ENCODE measurements around the gene CEP97. TPM values are rescaled to one million over a fixed set of nuclear protein-coding genes. Genes with fewer than 3 reads are reported as not detected.

CEP97 gene
- polyA plus RNA-seq, 5 donors, result 10.3 to 22.6 (median 18.8) TPM

DNA sequence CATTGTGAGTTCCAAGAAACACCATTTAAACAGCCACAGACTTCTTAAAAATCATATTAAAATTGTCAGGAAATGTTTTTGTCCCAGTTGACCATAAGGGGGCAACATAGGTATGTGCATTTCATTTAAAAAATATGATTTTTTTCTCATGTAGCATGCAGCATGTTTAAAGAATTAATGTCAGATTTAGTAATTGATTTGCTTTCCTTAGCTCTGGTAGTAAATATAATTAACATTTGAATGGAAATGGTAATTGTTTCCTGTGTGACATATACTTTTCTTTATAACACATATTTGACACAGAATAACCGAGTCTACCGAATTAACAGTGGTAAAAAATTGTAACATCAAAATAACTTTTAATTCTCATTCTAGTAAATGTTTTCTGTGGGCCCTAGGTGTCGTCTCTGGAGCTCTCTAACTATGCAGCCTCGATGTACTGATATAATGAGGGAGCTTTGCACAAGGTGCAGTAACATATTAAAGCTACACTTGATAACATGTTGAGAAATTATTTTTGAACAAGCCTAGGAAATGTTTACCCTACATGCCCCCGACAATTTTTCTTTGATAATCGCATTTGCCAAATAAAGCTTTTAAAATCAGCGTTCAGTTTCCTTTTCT is 89.5 kb downstream of the CEP97 start:
- DNase-seq, result no peak

DNA sequence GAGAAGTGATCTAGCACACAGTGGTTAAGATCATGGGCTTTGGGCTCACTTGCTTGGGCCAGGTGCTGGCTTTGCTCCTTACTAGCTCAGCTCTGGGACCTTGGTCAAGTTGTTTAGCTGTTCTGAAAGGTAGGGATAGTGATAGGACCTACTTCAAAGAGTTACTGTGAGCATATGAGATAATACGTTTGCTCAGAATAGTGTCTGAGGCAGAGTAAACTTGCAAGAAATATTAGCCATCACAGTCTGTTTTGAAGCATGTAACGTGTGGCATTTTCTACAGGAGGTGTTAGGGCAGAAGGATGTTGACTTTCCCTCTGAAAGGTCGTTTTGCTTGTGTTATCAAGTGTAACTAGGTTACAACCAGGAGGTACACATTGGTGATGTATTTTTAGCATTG is 90.4 kb downstream of the CEP97 start:
- DNase-seq, result no peak

DNA sequence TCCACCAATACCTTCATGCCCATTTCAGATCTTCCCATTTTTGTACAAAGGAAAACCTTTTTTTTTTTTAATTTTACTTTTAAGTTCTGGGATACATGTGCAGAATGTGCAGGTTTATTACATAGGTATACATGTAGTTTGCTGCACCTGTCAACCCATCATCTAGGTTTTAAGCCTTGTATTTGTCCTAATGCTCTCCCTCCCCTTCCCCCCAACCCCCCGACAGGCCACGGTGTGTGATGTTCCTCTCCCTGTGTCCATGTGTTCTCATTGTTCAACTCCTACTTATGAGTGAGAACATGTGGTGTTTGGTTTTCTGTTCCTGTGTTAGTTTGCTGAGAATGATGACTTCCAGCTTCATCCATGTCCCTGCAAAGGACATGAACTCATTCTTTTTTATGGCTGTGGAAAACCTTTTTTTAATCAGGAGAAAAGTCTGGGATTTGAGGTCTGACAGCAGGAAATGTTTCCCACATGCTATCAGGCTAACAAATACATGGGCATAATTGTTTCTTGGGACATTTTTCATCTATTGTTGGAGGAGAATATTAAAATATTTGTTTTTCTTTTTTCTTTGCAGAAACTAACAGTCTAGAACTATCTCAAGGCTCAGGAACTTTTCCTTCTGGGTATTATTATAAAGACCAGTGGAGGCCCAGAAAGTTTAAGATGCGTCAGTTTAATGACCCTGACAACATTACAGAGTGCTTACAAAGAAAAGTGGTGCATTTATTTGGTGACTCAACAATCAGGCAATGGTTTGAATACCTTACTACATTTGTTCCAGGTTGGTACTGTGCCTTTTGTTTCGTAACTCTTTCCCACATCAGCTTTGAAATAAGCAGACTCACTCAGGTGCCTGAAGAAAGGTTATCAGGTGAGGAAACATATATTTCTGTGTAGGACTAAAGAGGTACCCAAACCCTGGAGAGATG is 92.1 kb downstream of the CEP97 start:
- DNase-seq, result no peak

DNA sequence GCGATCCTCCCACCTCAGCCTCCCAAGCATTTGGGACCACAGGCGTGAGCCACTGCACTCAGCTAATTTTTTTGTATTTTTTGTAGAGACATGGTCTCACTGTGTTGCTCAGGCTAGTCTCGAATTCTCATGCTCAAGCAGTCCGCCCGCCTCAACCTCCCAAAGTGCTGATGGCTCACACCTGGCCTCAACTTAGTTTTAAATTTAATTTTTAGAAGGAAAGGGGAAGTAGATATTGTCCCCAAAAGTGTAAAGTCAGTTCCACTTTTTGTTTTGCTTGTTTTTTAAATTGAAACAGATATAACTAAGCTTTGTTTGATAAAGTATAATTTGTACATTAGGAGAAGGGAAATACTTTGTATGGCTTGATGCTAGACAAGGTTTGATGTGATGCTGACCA is 93.6 kb downstream of the CEP97 start:
- no peak for DNase-seq

DNA sequence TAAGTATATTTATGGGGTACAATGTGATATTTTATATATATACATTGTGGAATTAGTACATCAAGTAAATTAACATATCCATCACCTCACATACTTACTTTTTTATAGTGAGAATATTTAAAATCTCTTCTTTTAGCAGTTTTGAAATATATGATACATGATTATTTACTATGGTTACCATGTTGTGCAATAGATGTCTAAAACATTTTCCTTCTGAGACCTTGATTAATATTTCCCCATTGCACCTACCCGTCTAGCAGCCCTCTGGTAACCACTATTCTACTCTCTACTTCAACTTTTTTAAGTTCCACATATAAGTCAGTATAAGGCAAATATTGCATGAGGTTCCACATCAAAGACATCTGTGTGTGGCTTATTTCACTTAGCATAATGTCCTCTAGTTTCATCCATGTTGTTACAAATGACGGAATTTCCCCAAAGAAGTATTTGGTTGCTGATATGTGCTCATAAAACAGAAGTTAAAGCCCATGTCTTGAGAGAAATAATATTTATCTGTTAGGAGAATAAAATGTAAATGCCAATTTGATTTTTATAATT is 95.3 kb downstream of the CEP97 start:
- no peak for DNase-seq

Other genes with a start within 250 kb of the CEP97 start
- 100 to 1,000 TPM in 3 of 5 donors, 10 to 100 TPM in 2; 60.3 to 135 (median 105) TPM for gene SENP7, start 211.4 kb upstream of the CEP97 start, polyA plus RNA-seq (ENCODE audit: insufficient read depth in 1 of 5, insufficient read length in 5 of 5, low replicate concordance in 1 of 5)
- 10 to 100 TPM; 24.9 to 37.4 (median 26.7) TPM for gene TRMT10C, start 162.7 kb upstream of the CEP97 start, polyA plus RNA-seq (ENCODE audit: insufficient read depth in 1 of 5, insufficient read length in 5 of 5, low replicate concordance in 1 of 5)
- 100 to 1,000 TPM; 174 to 265 (median 236) TPM for gene PCNP, start 150.4 kb upstream of the CEP97 start, polyA plus RNA-seq (ENCODE audit: insufficient read depth in 1 of 5, insufficient read length in 5 of 5, low replicate concordance in 1 of 5)
- 10 to 100 TPM; 20.0 to 30.2 (median 25.6) TPM for gene ZBTB11, start 47.5 kb upstream of the CEP97 start, polyA plus RNA-seq (ENCODE audit: insufficient read depth in 1 of 5, insufficient read length in 5 of 5, low replicate concordance in 1 of 5)
- gene RPL24, start 37.9 kb upstream of the CEP97 start, polyA plus RNA-seq (ENCODE audit: insufficient read depth in 1 of 5, insufficient read length in 5 of 5, low replicate concordance in 1 of 5), result 1,000 to 10,000 TPM; 1,646 to 2,307 (median 1,856) TPM
- gene NXPE3, start 54.6 kb downstream of the CEP97 start, polyA plus RNA-seq (ENCODE audit: insufficient read depth in 1 of 5, insufficient read length in 5 of 5, low replicate concordance in 1 of 5), result 10 to 100 TPM; 10.3 to 14.6 (median 11.7) TPM
- 10 to 100 TPM; 20.5 to 41.2 (median 39.1) TPM for gene NFKBIZ, start 124.9 kb downstream of the CEP97 start, polyA plus RNA-seq (ENCODE audit: insufficient read depth in 1 of 5, insufficient read length in 5 of 5, low replicate concordance in 1 of 5)

Data from right lung (tissue), 5 donors.